HepG2 (cell line): ENCODE data around the gene LARP1. TPM values are rescaled to one million over a fixed set of nuclear protein-coding genes. Genes with fewer than 3 reads are reported as not detected.
A peak's percentile ranks its signal among the peaks of the same experiment; 100 is the strongest.

Experiments used
- AHR ChIP-seq: IDR thresholded peaks from 2 replicates; pipeline ENCODE4 v1.6.1; 2018; ENCODE audit warnings: missing genetic modification reagents, missing compliant biosample characterization
- FOXO1 ChIP-seq: sonication (generic); formaldehyde crosslinking; IDR thresholded peaks from 2 replicates; pipeline ENCODE4 v1.4.0; 2020; ENCODE audit warnings: missing genetic modification reagents
- HOXA3 ChIP-seq: sonication (generic); formaldehyde crosslinking; IDR thresholded peaks from 2 replicates; pipeline ENCODE4 v1.5.0; 2020; ENCODE audit warnings: missing genetic modification reagents
- KDM2A ChIP-seq: sonication (generic); formaldehyde crosslinking; IDR thresholded peaks from 2 replicates; pipeline ENCODE4 v1.4.0; 2020; ENCODE audit warnings: low read depth, missing genetic modification reagents, borderline replicate concordance
- KLF11 ChIP-seq: IDR thresholded peaks from 2 replicates; pipeline ENCODE4 v1.6.1; 2016; ENCODE audit warnings: missing compliant biosample characterization
- NFE2L2 ChIP-seq: fragments of 150-350 bp; IDR thresholded peaks from 2 replicates; pipeline ENCODE4 v1.6.1; 2014; ENCODE audit warnings: low read length
- PHF21A ChIP-seq: sonication (generic); formaldehyde crosslinking; IDR thresholded peaks from 2 replicates; pipeline ENCODE4 v1.5.0; 2020; ENCODE audit warnings: mild to moderate bottlenecking, missing genetic modification reagents
- PTBP1 ChIP-seq: fragments of 200-400 bp; formaldehyde crosslinking; IDR thresholded peaks from 2 replicates; pipeline ENCODE4 v1.6.1; 2018; ENCODE audit warnings: low read length, low read depth; ENCODE audit not compliant: poor library complexity, severe bottlenecking
- RAD51 ChIP-seq: fragments of 450-650 bp; IDR thresholded peaks from 2 replicates; pipeline ENCODE4 v1.6.1; 2016; ENCODE audit warnings: borderline replicate concordance
- SPEN ChIP-seq: sonication (generic); formaldehyde crosslinking; IDR thresholded peaks from 2 replicates; pipeline ENCODE4 v1.5.1; 2020; ENCODE audit warnings: low read depth, mild to moderate bottlenecking, missing genetic modification reagents
- TRIM22 ChIP-seq: fragments of 450-650 bp; IDR thresholded peaks from 2 replicates; pipeline ENCODE4 v1.6.1; 2017
- ZBTB10 ChIP-seq: sonication (generic); formaldehyde crosslinking; IDR thresholded peaks from 2 replicates; pipeline ENCODE4 v1.4.0; 2020; ENCODE audit warnings: missing genetic modification reagents, borderline replicate concordance
- ZBTB2 ChIP-seq: sonication (generic); formaldehyde crosslinking; IDR thresholded peaks from 2 replicates; pipeline ENCODE4 v1.8.0; 2022; ENCODE audit warnings: low read depth, missing genetic modification reagents
- ZFAT ChIP-seq: sonication (generic); formaldehyde crosslinking; conservative IDR thresholded peaks from 2 replicates; pipeline ENCODE4 v1.8.1; 2023; ENCODE audit warnings: missing genetic modification reagents, inconsistent platforms
- ZFP36L1 ChIP-seq: sonication (generic); formaldehyde crosslinking; IDR thresholded peaks from 2 replicates; pipeline ENCODE4 v1.8.0; 2022; ENCODE audit warnings: mild to moderate bottlenecking, missing genetic modification reagents, moderate library complexity
- ZNF367 ChIP-seq: sonication (generic); formaldehyde crosslinking; IDR thresholded peaks from 2 replicates; pipeline ENCODE4 v1.4.0; 2020; ENCODE audit warnings: missing genetic modification reagents, borderline replicate concordance
- ZNF740 ChIP-seq: sonication (generic); formaldehyde crosslinking; IDR thresholded peaks from 2 replicates; pipeline ENCODE4 v1.4.0; 2020; ENCODE audit warnings: missing genetic modification reagents
- ZNF747 ChIP-seq: sonication (generic); formaldehyde crosslinking; IDR thresholded peaks from 2 replicates; pipeline ENCODE4 v1.8.1; 2023; ENCODE audit warnings: missing genetic modification reagents, mild to moderate bottlenecking, borderline replicate concordance
- ZNF766 ChIP-seq: sonication (generic); formaldehyde crosslinking; IDR thresholded peaks from 2 replicates; pipeline ENCODE4 v1.5.0; 2020; ENCODE audit warnings: missing genetic modification reagents, borderline replicate concordance
- ZNF768 ChIP-seq: sonication (generic); formaldehyde crosslinking; IDR thresholded peaks from 2 replicates; pipeline ENCODE4 v1.4.0; 2020; ENCODE audit warnings: missing genetic modification reagents
- ZNF790 ChIP-seq: sonication (generic); formaldehyde crosslinking; IDR thresholded peaks from 2 replicates; pipeline ENCODE4 v1.8.0; 2022; ENCODE audit warnings: missing genetic modification reagents, mild to moderate bottlenecking, borderline replicate concordance
- ZNF879 ChIP-seq: sonication (generic); formaldehyde crosslinking; IDR thresholded peaks from 2 replicates; pipeline ENCODE4 v1.8.1; 2023; ENCODE audit warnings: missing genetic modification reagents
- polyA plus RNA-seq, 8 experiments: library from polyadenylated mRNA; depleted of rRNA in 3 of 8; stranded (reverse) in 7 of 8; unstranded in 1 of 8; fragments of >200 nt; fragmentation: Illumina TruSeq in 4 of 8; extraction: Trizol in 4 of 8; gene quantifications; 2 replicates each; pipeline versions ENCODE4 v1.2.1 to v1.2.3, GENCODE V29; 2011 to 2016; ENCODE audit warnings: low read depth in 4 of 8, missing spikeins in 1 of 8, mixed read lengths in 1 of 8; ENCODE audit not compliant: insufficient read depth in 1 of 8
- total RNA-seq, 5 experiments: library from RNA; depleted of rRNA; stranded (reverse); fragments of >200 nt; fragmentation: Illumina TruSeq; extraction: Trizol; gene quantifications; 2 replicates each; pipeline ENCODE4 v1.2.3, GENCODE V29; 2016; ENCODE audit warnings: low read depth in 1 of 5

Gene LARP1
- total and polyA plus RNA-seq, 2 of the 13 experiments (the other 11 are each of a cell fraction or from before 2014, with no cell fraction given), result 45.2 to 61.4 TPM

- TF ChIP-seq HOXA3 (no peak; the same call in 1 of the 2 replicates), ZNF766 (CRISPR knock-in tag) (peak; percentile 70; the same call in 1 of the 2 replicates), AHR (CRISPR knock-in tag) (peak; percentile 47; the same call in 1 of the 2 replicates), SPEN (CRISPR knock-in tag) (peak; percentile 11; the same call in 1 of the 2 replicates), ZNF367 (CRISPR knock-in tag) (no peak), PTBP1 (peak; percentile 63), KDM2A (peak; percentile 45), ZBTB10 (0 out of 2 replicates have a peak, but pooled peaks have one; percentile 39), ZBTB2 (CRISPR knock-in tag) (peak; percentile 63; the same call in 1 of the 2 replicates), ZNF879 (no peak), RAD51 (no peak), ZNF747 (CRISPR knock-in tag) (no peak), NFE2L2 (no peak), KLF11 (CRISPR knock-in tag) (0 out of 2 replicates have a peak, but pooled peaks have one; percentile 11), ZFAT (CRISPR knock-in tag) (no peak), TRIM22 (no peak), ZFP36L1 (CRISPR knock-in tag) (no peak), PHF21A (CRISPR knock-in tag) (no peak), ZNF790 (peak; percentile 75; the same call in 1 of the 2 replicates), ZNF768 (peak; percentile 33; the same call in 1 of the 2 replicates), FOXO1 (CRISPR knock-in tag) (0 out of 2 replicates have a peak, but pooled peaks have one; percentile 23), ZNF740 (CRISPR knock-in tag) (0 out of 2 replicates have a peak, but pooled peaks have one; percentile 27)
These were observed at the start of gene LARP1 (continued) for GRCh38 chr5:154755361-154756008.
